Stimulated activated CD8-positive, alpha-beta memory T cell treated with anti-CD3 and anti-CD28 coated beads, Interleukin-12 subunit alpha, Interleukin-12 subunit beta, amount 100 ng/mL, for 24 hours (primary cell): Measurements from ENCODE around the gene MYO5A.

ENCODE experiments used
- DNase-seq: peaks from one replicate; pipeline ENCODE4 v3.0.0-alpha.2; 2020; ENCODE audit errors: extremely low read depth

MYO5A gene

DNA sequence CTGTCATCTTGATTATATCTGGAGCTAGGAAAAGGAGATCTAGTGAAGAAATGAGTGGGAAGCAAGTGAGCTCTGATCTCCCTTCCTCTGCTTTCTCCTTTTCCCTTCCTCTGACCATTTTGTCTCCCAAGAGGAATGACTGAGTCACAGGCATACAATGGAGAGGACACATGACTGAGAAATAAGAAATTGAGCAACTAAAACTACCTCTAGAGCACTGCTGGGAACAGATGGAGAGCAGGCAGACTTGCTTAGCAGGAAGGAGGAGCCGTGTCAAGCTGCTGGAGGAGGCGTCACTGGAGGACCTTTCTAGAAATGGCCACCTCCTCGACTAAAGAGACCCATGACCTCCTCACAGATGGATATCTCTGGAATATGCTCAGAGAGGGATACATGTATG is 166.2 kb downstream of the MYO5A start:
- DNase-seq: no peak

DNA sequence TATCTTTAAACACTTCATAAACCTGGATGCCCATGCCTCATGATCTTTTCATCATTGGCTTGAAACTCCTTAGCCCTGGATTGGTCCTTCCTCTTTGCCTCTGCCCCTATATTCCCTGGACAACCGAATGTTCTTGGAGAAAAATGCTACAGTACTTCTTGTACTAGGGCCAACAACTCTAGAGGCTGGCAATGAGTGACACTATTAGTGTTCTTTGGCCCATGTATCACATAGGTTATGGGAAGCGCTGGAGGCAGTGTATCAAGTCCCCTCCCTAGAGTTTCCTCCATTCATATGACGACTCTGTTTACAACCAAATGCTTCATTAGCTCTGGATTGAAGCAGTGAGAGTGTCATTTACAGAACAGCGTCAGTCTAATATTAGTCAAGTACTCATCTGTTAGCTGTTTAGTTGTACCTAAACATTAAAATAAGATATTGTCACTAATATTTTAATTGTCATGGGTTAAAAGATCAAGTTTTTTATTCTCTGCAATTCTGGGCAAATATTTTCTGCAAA is 166.6 kb downstream of the MYO5A start:
- DNase-seq: no peak

DNA sequence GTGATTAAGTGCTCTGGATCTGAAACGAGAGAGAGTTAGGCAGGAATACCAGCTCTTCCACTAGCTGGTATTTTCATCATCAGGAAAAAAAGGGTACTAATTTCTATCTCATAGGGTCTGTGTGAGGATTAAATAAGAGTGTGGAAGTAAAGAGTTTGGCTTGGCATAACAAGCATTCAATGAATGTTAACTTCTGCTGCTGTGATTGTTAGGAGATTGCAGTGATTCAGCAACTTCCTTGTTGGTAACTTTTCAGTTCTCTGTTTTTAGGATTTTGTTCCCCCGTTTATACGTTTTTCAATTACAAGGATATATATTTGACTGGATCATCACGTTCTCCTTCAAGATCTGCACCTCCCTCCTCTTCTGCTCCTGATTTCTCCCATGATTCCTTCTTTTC is 167.2 kb downstream of the MYO5A start:
- no peak for DNase-seq

DNA sequence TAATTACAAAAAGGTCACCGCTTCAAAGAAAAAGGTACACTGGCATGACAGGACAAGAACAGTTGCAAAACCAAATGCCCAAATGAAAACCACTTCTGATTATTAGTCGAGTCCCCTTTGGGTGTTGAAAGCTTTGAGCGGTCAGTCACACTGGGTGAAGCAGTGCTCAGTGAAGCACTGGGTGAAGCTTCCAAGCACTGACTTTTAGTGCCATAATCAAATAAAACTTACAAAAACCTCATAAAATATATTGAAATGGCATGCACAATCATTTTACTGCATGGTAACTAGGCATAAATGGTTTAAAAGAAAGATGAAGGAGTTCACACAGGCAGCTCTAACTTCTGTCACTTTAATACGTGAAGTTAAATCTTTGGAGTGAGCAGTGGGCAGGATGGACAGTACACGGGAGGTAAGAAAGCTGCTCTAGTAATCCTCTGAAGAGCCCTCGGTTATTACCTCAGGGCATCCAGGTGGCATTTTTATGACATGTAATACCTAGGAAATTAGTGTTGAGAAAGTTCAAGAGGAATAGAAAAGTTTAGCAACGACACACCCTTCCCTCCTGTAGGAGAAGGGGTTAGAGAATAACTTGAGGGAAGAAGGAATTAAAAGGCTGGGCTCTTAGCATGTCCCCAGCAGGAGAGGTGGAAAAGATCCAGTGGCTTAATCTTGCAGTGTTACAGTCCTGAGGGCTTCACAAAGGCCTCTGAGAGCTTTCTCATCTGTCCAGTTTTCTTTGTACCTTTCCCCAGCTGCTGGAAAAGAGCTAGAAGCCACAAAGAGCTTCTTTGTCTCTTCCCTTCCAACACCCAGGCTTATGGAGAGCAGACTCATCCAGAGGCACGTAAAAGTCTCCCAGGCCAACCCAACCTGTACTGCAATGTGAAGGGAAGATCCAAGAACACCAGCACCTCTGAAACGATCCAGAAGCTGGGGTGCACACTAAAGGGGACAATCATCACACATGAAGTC is 168.2 kb downstream of the MYO5A start:
- no peak for DNase-seq

DNA sequence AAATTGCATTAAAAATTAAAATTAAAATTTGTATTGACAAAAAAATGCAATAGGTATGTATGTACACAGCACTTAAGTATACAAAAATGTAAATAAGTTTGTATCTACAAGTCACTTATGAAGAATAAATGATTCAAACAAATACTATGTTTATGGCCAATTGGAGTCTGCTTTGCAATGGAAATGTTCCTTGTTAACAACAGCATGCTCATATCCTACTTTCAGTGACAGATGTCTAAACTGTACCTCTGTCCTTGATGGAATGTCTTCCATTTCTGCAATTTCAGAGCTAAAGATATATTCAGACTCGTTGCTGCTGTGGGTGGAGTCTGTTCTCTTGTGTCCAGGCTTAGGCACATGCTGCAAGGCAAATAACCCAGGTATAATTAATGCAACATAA is 169.0 kb downstream of the MYO5A start:
- no peak for DNase-seq

DNA sequence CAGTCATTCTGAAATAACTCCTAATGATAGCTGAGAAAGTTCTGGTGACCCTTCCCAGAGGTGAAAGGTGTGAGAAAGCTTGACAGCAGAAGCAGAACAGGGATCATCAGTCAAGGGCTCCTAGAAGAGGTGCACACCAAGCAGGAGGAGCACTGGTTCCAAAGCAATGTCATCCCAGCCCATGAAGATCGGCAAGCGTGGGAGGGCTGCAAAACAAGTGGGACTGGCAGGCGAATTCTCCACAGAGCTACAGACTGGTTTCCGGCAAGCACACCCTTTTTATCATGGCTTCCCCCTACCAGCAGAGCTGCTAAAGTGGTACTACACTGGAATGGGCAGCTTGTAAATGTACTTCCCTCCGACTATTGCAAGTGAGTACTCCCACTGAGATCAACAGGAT is 170.7 kb downstream of the MYO5A start:
- no peak for DNase-seq

DNA sequence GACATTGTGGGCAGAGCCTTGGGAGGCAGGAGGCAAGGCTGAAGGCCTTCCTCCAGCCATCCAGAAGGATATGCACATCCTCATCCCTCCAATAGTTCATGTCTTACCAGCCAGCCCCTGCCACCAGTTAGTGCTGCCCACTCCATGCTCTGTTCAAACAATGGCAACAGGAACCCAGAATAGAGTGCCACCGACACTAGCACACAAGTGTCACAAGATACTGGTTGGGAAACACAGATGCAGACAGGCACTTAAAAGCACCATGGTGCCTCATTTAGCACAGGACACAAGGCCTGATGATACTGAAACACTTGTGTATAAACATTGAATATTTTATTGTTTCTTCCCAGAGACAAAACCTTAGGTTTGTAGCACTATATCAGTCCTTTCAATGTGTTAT is 176.6 kb downstream of the MYO5A start:
- DNase-seq: no peak

DNA sequence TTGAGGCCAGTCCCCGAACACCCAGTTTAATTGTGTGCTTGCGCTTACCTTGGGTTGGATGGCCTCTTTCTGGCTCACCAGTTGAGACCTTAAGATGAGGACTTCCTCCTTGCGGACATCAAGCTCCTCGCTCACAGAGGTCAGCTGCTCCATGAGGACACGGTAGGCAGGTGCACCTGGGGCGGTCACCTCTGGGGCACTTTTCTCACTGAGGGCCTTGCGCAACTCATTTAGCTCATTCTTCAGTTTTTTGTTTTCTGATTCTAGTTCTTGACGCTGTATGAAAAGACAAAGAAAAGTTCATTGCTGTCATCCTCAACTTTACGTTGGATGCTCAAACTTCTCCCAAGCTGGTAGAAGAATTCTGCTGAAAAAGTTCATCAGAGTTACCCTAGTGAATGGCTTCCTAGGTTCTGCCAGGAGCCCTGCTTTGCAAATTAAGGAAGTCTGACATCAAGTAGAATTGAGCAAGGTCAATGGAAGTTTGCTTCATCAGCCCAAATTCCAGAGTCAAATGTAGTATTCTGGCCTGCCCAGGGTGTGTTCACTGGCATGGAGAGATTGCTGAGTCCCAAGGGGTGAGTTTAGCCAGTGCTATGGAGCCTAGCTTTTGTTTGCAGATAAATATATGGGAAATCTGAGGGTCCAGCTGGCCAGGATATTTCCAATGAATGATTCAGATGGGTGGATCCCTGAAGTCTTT is 177.3 kb downstream of the MYO5A start:
- no peak for DNase-seq

DNA sequence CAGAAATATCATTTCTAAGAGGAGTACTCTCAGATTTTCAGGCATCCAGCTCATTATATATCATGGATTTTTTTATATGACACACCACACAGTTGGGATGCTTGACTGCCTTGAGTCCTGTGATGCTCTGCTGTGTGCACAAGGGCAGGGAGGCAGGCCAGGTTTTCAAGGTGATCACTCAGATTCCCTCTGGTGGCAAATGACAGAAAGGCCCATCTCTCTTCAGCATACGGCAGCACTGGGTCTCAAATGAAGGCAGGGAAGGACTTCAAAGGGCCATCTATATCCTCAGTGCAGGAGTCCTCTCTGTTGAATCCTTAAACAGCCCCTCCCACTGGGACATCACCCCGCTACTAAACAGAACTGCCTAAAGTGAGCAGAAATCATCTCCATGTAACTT is 178.3 kb downstream of the MYO5A start:
- no peak for DNase-seq

DNA sequence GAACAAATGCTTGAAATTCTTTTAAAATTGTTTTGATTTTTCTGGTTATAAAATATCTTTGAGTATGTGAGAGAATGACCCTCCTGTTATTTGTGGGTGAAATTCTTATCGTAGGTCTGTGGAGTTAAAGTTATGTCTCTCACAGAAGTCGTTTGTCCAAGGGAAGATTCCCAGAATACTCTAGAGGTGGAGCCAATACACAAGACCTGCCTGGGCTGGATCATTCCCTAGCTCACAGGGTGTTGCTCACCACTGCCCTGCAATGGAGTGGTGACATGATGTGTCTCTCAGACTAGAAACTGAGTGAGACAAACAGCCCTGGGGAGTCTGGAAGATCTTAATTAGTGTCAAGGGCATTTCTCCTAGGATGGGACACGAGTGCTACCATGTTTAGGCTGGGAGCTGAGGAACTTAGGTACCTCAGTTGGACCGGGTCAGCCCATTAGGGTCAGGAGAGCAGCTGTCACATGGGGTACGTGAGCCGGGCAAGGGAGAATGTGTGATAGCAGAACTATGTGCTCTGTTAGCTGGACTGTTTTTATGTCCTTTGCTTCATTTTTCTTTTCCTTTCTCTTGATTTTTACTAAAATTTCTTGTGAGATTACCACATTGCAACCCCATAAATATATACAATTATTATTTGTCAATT is 179.5 kb downstream of the MYO5A start:
- no peak for DNase-seq

DNA sequence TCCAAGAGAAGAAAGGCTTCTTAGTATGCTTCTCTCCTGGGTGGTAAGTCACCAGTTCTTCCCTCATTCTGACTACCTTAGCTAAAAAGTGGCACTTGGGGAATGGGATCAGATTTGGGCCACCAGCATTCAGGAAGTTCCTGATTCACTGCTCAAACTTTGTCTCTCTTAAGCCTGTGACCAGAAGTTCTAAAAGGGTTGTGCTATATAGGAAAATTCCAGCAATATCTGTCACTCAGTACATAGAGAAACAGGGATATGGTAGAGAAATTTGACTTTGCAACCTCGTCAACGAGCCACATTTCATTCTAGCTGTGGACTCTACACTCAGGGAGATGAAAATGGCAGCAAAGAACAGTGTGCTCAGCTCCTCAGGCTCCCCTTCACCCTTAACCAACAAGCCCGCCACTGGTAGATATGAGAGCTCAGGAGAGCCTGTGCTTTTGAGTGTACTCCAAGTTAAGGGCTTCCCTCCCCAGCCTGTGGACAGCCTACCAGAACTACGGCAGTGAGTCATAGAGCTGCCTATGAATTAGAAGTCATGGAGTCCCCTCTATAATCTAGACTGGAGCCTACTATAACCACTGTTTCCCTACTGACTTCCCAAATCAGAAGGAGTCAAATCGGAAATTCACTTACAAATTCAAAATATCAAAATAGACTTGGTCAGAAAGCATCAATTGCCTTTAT is 180.5 kb downstream of the MYO5A start:
- no peak for DNase-seq

DNA sequence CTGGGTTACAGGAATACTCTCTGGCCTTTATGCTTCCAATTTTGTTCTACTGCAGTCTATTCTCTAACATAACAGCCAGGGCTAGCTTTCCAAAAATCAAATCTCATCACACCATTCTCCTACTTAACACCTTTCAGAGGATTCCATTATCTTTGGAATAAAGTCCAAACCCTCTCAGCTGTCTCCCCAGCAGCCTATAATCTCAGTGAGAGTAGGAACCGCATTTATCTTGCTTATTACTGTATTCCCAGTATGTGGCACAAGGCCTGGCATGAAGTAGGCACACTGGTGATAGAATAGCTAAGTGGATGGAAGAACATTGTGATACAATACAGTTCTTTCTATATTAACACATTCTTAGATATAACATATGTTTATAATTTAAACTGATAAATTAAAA is 184.1 kb downstream of the MYO5A start:
- DNase-seq: no peak

DNA sequence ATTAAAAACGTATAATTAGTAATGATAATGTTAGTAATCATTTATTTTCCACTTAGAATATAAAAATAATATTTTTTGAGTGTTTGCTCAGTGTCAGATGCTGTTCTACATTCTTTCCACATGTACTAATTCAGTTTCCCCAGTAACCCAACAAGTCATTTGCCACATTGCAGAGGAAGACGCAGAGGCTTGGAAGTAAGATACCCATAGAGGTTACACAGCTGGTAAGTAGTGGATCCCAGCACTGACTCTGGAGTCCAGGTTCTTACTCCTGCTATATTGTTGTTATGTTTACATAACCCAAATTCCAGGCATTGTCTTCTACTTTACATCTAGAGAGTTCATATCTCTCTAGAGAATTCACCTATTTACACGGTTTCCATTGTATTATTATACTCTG is 184.8 kb downstream of the MYO5A start:
- DNase-seq: no peak

DNA sequence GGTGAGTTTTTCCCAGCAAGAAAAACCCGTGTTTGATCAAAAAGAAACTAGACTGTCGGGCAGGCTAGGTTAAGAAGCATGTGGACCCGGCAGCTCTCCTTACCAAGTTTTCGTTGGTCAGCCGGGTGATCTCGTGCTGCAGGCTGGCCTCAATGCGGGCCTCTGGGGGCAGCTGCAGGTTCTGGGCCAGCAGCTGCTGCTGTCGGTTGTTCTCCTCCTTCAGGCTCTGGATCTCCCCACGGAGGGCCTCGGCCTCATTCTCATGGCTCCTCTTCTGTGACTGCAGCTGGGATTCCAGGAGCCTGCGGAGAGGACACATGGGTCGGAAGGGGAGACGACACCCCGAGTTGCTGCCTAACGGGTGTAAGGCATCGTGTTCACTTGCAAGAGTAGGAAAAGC is 188.6 kb downstream of the MYO5A start:
- no peak for DNase-seq

DNA sequence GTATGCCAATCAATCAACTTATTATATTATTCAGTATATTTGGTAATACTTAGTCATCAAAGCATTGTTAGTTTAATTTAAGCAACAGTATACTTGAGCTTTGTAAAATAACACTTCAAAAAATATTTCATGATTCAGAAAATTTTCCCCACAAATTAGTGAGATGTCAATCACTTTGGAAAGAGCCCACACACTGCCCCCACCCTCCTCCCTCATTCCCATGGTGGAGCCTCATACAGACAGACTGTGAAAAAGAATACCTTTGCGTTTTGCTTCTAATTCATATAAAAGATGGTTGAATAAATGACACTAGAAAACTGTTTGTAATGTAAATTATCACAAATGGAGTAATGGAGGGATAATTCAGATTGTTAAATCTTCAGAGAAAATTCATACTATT is 189.8 kb downstream of the MYO5A start:
- DNase-seq: no peak

DNA sequence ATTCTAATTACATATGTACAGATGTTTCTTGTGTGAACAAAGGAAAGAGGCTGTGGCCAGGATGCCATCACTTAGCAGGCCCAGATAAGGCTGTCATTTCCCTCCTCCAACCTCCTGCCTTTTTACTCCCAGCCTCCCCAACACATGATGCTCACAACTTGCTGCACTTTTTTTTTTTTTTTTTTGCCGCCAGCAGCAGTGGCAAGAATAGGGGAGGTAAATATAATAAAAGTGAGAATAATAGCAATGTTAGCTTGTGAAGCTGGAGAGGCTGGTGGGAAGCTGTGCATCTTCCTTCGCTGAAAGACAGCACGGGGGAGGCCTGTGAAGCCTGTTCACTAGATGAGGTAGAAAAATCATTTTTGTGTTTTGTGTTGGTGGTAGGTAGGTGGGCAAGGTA is 190.6 kb downstream of the MYO5A start:
- no peak for DNase-seq

DNA sequence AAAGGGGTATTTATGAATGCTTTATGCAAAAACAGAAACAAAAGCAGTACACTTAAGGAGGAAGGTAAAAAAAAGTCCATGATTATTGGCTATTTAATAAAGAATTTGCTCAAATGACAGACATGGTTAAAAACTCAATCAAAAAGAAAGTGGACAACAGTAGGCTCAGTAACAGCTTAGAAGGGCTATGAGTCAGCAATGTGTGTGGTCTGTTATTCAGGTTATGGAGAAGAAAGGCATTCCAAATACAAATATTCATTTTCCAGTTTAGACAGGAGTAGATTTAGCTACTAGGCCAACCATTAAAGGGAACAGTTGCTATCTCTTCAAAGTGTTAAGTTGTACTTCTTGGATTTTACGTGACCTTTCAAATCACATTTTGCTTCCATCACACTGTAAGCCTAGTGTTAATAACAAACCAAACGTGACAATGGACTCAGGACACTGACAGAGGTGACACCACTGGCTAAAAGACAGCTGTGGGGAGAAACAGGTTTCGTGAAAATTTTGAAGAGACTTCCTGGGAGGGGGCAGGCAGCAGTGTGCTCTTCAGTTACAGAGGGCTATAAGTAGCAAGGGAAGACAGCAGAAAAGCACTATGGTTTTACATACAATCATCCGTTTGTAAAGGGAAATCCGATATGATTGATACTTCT is 191.4 kb downstream of the MYO5A start:
- DNase-seq: no peak

DNA sequence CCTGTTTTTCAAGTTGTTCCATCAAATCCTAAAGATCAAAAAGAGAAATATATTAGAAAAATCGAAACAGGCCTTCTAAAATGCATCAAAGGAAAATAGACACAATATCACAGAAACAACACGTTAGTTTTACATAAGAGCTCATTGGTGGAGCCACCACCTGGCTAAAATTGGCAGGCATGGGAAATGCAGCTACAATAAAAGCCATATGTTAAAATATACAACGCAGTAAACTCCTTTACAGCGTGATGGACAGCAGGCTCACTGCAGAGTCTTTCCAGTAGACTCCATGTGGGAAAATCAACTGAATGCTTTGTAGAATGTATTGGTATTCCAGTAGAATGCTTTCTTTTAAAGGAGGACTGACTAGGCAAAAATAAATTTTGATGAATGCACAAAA is 192.2 kb downstream of the MYO5A start:
- no peak for DNase-seq

DNA sequence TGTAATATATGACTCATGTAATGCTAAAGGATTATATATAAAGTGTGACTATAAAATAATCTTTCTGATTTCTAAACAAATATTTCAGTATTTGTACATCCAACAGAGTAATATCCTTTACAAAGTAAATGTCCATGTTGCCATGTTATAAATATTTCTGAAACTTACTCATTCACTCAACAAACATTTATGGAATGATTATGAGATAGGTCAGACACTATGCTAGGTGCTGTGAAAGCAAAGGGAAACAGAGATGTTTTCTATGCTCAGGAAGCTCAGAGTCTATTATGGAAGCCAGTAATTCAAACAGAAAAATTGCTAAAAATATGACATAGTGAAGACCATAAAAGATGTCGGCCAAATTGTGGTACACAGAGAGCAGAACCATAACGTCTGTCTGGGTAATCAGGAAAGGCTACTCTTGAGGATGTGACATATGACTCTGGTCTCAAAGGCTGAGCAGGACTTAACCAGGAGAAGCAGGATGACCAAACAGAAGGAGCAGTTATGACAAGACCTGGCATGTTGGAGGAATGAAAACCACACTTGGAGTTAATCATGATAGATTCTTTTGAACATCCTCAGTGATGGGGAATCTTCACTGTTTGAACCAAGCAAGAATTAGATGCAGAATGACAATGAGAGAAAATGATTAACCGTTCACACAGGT is 194.1 kb downstream of the MYO5A start:
- no peak for DNase-seq

DNA sequence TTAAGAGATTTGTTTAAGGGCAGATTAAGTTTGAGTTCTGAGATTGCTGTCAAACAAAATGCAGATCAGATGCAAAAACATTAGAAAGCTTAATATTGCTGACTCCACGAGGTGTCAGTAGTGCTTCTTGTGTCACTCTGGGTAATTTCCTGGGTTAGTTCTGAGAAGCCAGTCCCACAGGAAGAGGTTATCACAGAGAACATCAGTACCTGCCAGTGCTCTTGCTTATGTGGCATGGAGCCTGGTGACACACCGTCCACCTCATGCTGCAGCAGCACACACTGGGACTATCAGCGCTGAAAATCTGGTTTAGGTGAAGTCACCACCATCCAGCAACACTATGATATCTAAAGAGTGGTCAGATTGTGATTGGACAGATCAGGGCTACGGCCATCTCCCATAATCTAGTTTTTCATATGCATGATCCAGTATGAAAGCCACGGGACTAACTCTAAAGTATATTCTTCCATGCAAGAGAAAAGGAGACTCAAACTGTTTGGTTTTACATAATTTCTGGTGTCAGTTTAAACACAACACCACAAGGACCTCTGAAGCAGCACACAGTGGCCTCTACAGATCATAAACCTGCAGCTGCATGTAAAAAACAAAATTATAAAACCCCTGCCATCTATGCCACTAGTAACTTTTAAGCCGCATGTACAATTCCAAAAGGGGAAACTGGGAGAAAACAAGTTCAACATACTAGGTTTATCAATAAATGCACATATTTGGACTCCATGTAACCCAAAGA is 197.0 kb downstream of the MYO5A start:
- no peak for DNase-seq
